Psoas muscle (tissue), 8 donors: ENCODE data around the gene CEBPZOS. TPM values are rescaled to one million over a fixed set of nuclear protein-coding genes. Genes with fewer than 3 reads are reported as not detected.
"Not testable (repeated sequence)": the region's sequence is repeated elsewhere in the genome, so short reads cannot be mapped to it uniquely, and the experiment has no call there.

Experiments
- ATAC-seq, 4 donors: fragments of 200-7000 bp; cut with Tn5 transposase; one replicate each; pipeline ENCODE4 v1.9.1; 2020; ENCODE audit warnings: moderate library complexity in 3 of 4, mild to moderate bottlenecking in 2 of 4
- DNase-seq, 2 donors: peaks; one replicate each; pipeline ENCODE4 v3.0.0-alpha.2; 2020
- H3K27ac ChIP-seq: fragments of 200-600 bp; one replicate; pipeline ENCODE4 v1.8.0; 2022
- H3K27me3 ChIP-seq, 3 donors: fragments of 200-600 bp in 1 of 3; one replicate each; pipeline versions ENCODE4 v1.6.1 to v1.8.0; 2013 to 2022; ENCODE audit warnings: low read length in 2 of 3, mild to moderate bottlenecking in 2 of 3, moderate library complexity in 1 of 3; ENCODE audit not compliant: insufficient read depth in 3 of 3
- H3K36me3 ChIP-seq, 2 donors: fragments of 200-600 bp in 1 of 2; one replicate each; pipeline versions ENCODE4 v1.6.1 to v1.8.0; 2013 to 2022; ENCODE audit warnings: low read depth in 1 of 2, mild to moderate bottlenecking in 1 of 2, moderate library complexity in 1 of 2; ENCODE audit not compliant: insufficient read depth in 1 of 2
- H3K4me1 ChIP-seq: fragments of 200-600 bp; one replicate; pipeline ENCODE4 v1.8.0; 2022
- H3K4me3 ChIP-seq: fragments of 200-600 bp; one replicate; pipeline ENCODE4 v1.8.0; 2022; ENCODE audit warnings: mild to moderate bottlenecking
- H3K9me3 ChIP-seq: fragments of 200-600 bp; one replicate; pipeline ENCODE4 v1.8.0; 2022
- WGBS, 3 donors: extraction: QIAGEN DNeasy Blood & Tissue Kit; methylation state at CpG; one replicate each; pipeline versions ENCODE4 v1.1.6 to v1.1.7; 2013; 5-methylcytosine and 5-hydroxymethylcytosine counted together
- intact Hi-C, 2 donors: fragments of 100-400 bp; cut with DNase I; formaldehyde crosslinking; loops; one replicate each; pipeline versions ENCODE4 v1.11.0 to v1.14.2; 2022
- polyA plus RNA-seq, 3 donors: library from polyadenylated mRNA; stranded (reverse); fragments of 200-250 nt; gene quantifications; one replicate each; pipeline ENCODE4 v1.2.3, GENCODE V29; 2013
- total RNA-seq, 4 donors: library from RNA; stranded (reverse); fragmentation: NEBNext Ultra II Directional in 2 of 4; extraction: Animal tissue kit (Norgen Biotek cat#: 25700) in 2 of 4; gene quantifications; one replicate each; pipeline versions ENCODE4 v1.2.1 to v1.2.4, GENCODE V29; 2021 to 2023
- TF ChIP-seq, protein P1 (sequence below): fragments of 200-600 bp; IDR thresholded peaks from one replicate; pipeline ENCODE4 v1.8.0; 2022; ENCODE audit warnings: antibody characterized with exemption
- donor health status: healthy with polysubstance abuse.
- donor health status: DM: no; HTN: no; CAD: no; lungs with moderate emphysema.
- donor health status: Bipolar disorder and iron deficiency.
- donor health status: healthy.
- donor health status: DM: yes; HTN: yes; CAD: no.
- donor health status: DM: no; HTN: no; CAD: no.
- donor health status: DM: no; HTN: no; CAD: no.
- donor health status: DM: yes; HTN: yes; CAD: no.

CEBPZOS gene
- total and polyA plus RNA-seq, 7 donors = 30.6 to 78.0 (median 51.6) TPM

- no peak for DNase-seq
- TF ChIP-seq, protein P1, sequence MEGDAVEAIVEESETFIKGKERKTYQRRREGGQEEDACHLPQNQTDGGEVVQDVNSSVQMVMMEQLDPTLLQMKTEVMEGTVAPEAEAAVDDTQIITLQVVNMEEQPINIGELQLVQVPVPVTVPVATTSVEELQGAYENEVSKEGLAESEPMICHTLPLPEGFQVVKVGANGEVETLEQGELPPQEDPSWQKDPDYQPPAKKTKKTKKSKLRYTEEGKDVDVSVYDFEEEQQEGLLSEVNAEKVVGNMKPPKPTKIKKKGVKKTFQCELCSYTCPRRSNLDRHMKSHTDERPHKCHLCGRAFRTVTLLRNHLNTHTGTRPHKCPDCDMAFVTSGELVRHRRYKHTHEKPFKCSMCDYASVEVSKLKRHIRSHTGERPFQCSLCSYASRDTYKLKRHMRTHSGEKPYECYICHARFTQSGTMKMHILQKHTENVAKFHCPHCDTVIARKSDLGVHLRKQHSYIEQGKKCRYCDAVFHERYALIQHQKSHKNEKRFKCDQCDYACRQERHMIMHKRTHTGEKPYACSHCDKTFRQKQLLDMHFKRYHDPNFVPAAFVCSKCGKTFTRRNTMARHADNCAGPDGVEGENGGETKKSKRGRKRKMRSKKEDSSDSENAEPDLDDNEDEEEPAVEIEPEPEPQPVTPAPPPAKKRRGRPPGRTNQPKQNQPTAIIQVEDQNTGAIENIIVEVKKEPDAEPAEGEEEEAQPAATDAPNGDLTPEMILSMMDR = no peak
- no peak for ATAC-seq
- Histone ChIP-seq H3K27me3 (no peaks in the 10 kb centered on the region), H3K36me3 (peaks cover 5 to 42% of the 10 kb centered on the region in 2 donors), H3K4me1 (peaks cover 10% of the 10 kb centered on the region), H3K27ac (no peak overlapping the region), H3K9me3 (no peaks in the 10 kb centered on the region), H3K4me3 (no peak overlapping the region)
- intact Hi-C loops = no loop called here
- WGBS, 3 donors = 90 to 91% (median 90%) methylated on average over 8 of the region's 8 CpGs
These were observed 2.4 kb downstream of the CEBPZOS start for GRCh38 chr2:37198681-37199065.

DNA sequence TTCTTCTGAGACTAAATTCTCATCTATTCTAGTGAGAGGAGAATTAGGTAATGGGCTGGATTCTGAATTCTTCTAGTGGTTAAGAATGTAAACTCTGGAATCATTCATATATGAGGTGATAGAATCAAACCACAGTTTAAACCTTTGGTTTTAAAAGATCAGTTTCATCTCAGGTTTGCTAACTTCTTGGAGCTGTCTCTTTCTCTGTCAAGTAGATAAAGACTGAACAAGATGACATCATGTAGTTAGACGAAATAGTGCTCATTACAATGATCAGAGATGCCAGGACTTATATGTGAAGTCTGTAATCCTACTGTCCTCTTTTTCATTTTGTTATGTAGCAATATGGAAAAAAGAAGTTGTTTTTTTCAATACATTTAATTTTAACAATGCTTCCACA, 4.9 kb downstream of the CEBPZOS start:
- DNase-seq (no peak), ATAC-seq (no peak)
- Histone ChIP-seq H3K4me1 (peaks cover 10% of the 10 kb centered on the region), H3K36me3 (peaks cover 5 to 66% of the 10 kb centered on the region in 2 donors), H3K4me3 (no peak overlapping the region), H3K27me3 (no peaks in the 10 kb centered on the region), H3K9me3 (no peaks in the 10 kb centered on the region), H3K27ac (no peak overlapping the region)
- TF ChIP-seq, protein P1 = no peak
- intact Hi-C loops = no loop called here
- WGBS, 3 donors = 68 to 80% (median 78%) methylated on average over 1 of the region's 1 CpG

DNA sequence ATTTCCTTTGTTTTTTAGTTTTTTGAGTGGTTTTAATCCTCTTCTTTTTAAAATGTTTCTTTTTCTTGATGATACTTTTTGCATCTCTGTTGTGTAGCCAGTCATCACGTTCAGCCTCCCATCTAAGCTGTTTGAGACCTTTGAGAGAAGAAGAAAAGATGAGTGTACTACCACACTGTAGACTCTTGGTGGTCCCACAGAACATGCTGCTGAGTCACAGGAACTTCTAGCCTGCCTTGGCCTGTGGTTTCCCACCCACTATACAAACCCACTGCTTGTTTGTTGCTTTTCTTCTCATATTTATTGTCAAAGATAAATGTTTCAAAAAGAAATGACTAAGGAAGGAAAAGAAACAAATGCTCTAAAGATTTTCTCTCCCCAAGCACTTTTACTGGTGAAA, 5.5 kb downstream of the CEBPZOS start:
- Histone ChIP-seq H3K27me3 (no peaks in the 10 kb centered on the region), H3K9me3 (peaks cover 5% of the 10 kb centered on the region), H3K4me1 (peaks cover 10% of the 10 kb centered on the region), H3K27ac (no peak overlapping the region), H3K36me3 (peaks cover 5 to 72% of the 10 kb centered on the region in 2 donors), H3K4me3 (no peak overlapping the region)
- TF ChIP-seq, protein P1 = no peak
- intact Hi-C loops = no loop called here
- no peak for ATAC-seq
- 92 to 96% (median 94%) methylated on average over 1 of the region's 1 CpG for WGBS, 3 donors
- DNase-seq = no peak

DNA sequence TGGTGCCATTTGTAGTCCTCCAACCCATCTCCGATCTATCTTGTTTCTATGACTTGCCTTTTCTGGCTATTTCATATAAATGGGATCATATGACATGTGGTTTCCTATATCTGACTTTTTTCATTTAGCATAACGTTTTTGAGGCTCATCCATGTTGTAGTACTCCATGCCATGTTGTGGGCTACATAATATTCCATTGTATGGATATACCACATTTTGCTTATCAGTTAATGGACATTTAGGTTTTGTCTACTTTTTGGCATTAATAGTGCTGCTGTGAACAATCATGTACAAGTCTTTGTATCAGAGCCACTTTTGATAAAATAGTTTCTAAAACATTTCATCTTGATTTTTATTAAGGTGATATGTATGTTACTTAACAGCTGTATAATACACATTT, 7.4 kb downstream of the CEBPZOS start:
- WGBS, 3 donors = 91 to 94% (median 92%) methylated on average over 2 of the region's 2 CpGs
- H3K27ac ChIP-seq = no peak overlapping the region
- TF ChIP-seq, protein P1 = no peak
- peaks cover 12% of the 10 kb centered on the region for H3K9me3 ChIP-seq
- no peak for DNase-seq
- no peak overlapping the region for H3K4me3 ChIP-seq
- peaks cover 5 to 86% of the 10 kb centered on the region in 2 donors for H3K36me3 ChIP-seq
- no peak for ATAC-seq
- intact Hi-C loops = no loop called here
- no peaks in the 10 kb centered on the region for H3K27me3 ChIP-seq
- H3K4me1 ChIP-seq = no peaks in the 10 kb centered on the region

DNA sequence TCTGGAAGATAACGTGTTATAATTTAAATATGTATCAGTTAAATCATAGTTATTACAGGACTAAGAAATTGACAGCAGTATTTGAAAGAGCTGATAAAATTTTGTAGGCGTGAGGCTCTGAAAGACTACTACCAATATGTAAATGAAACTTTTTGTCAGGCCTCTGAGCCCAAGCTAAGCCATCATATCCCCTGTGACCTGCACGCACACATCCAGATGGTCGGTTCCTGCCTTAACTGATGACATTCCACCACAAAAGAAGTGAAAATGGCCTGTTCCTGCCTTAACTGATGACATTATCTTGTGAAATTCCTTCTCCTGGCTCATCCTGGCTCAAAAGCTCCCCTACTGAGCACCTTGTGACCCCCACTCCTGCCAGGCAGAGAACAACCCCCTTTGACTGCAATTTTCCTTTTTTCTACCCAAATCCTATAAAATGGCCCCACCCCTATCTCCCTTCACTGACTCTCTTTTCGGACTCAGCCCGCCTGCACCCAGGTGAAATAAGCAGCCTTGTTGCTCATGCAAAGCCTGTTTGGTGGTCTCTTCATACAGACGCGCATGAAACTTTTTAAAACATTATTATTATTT, 8.9 kb downstream of the CEBPZOS start:
- intact Hi-C loops, ATAC-seq, DNase-seq, H3K4me1 ChIP-seq, H3K27me3 ChIP-seq, H3K4me3 ChIP-seq, H3K27ac ChIP-seq: not testable (repeated sequence)
- Histone ChIP-seq H3K36me3 (peaks cover under 1 to 94% of the 10 kb centered on the region in 2 donors), H3K9me3 (peaks cover 18% of the 10 kb centered on the region)
- 84 to 88% (median 84%) methylated on average over 8 of the region's 8 CpGs for WGBS, 3 donors
